Measurements from ENCODE around the gene SVBP. TPM values are rescaled to one million over a fixed set of nuclear protein-coding genes. Genes with fewer than 3 reads are reported as not detected.

SVBP gene
- total RNA-seq, 1 donor from 2014 or later, result 17.7 TPM

GRCh38 chr1:42769811-42770210 is 47.4 kb downstream of the SVBP start:
- DNase-seq (ENCODE audit: low spot score), result no peak
- intact Hi-C loops (cut with DNase I), result loop anchor here (5.0 kb wide), 1 partner anchor 88 kb away; the partner anchor contains the start of gene YBX1

DNA sequence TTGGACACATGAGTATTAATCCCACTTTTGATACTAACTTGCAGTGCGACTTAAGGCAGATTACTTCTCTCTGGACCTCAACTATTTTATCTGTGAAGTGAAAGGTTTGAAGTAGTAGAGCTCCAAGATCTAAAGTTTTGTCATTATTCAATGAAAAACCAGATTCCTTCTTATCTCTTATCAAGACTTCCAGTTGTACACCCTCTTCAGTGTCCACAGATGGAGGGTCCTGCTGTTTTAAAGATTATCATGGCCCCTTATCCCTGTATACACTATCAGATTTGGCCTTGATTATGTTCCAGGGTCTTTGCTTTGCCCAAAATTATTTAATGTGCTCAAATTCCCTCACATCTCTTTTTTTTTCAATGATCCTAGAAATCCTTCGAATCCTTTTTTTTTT is 49.0 kb downstream of the SVBP start:
- DNase-seq (ENCODE audit: low spot score), result no peak
- intact Hi-C loops (cut with DNase I), result loop anchor here (5.0 kb wide), 1 partner anchor 86 kb away; the partner anchor contains the start of gene YBX1

- DNase-seq (ENCODE audit: low spot score), result no peak
Observed at GRCh38 chr1:42767510-42768000, 49.6 kb downstream of the SVBP start.

DNA sequence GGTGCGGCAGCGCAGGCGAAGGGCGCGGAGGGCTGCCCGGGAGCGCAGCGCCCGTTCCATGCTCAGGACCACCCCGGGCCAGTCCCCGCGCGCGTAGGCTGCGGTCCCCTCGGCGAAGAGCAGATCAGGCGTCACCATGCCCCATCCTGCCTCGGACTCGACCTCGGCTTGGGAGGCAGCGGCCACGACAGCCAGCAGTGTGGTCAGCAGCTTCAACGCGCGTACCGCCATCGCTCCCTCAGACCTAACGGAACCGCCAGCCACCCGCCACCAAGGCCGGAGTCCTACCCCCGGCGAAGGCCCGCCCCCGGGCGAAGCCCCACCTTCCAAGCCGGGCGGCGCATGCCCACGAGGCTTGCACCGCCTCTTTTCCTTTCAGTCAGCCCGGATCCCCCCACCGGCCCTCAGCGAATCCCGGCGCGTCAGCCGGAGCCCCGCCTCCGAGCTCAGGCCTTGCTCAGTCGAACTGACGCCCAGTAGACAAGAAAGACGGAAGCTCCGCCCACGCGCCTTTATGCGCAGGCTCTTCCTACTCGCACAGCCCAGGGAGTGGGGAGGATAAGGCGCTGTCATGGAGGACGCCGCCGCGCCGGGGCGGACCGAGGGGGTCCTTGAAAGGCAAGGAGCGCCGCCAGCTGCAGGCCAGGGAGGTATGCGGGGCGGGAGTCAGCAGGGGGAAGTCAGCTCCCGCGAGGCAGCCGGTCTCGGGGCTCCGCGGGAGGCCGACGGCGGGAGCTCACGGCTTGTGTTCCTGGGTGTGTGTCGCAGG is 50.3 kb downstream of the SVBP start, which contains the start of the genes C1orf50 and P3H1:
Gene C1orf50, plus strand, starts transcription at position 509 of the 769 bp plus-strand sequence. Its CDS starts 63 bp downstream, at position 572.
Gene P3H1, minus strand, starts transcription at position 288 of the 769 bp plus-strand sequence. Its CDS starts 57 bp downstream, at position 231.
- peak; percentile 100 for DNase-seq (ENCODE audit: low spot score)
- intact Hi-C loops (cut with DNase I), result loop anchor here (2.0 to 5.0 kb wide), 3 partner anchors 50 to 85 kb away; partner anchors contain the start of genes ERMAP, SVBP, YBX1 and ZNF691

More at GRCh38 chr1:42767510-42768000, 49.6 kb downstream of the SVBP start:
- intact Hi-C loops (cut with DNase I), result loop anchor here (2.0 to 5.0 kb wide), 3 partner anchors 49 to 85 kb away; partner anchors contain the start of genes ERMAP, SVBP, YBX1 and ZNF691

DNA sequence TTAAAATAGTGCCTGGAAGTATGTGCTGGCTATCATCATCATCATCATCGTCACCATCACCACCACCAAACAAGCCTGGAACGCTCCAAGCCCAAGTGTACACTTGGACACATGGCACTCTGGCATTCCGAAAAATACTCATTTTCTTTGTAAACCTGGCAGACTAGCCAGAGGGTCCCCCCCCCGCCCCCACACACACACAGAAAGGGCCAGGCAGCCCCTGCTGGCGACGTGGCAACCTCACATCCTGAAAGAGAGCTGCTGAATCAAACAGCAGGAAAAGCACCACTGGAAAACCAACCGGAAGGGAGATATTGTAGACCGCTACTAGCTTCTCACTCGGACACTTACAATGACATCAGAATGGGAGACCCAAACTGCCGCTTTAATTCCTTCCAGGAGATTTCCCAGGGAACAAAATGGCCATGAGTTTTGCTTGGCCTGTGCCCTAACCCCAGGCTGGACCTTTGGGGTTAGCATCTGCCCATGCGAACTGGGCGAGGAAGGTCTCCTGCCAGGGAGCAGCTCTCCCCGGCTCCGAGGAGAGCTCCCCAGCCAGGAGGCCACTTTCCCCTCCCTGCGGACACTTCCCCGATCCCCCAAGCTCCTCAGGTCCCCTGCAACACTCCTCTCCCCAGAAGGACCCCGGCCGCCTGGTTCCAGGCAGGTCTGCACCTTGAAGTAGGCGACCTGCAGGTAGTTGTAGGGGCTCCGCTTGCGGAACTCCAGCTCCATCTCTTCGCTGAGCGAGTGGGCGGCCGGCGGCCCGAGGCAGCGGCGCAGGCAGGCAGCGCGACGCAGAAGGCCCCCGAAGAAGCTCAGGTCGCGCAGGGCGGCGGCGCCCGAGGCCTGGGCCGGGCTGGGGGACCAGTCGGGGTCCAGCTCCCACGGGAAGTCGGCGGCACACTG is 51.1 kb downstream of the SVBP start:
- no peak for DNase-seq (ENCODE audit: low spot score)
- intact Hi-C loops (cut with DNase I), result loop anchor here (2.0 to 5.0 kb wide), 3 partner anchors 51 to 84 kb away; partner anchors contain the start of genes ERMAP, SVBP, YBX1 and ZNF691

DNA sequence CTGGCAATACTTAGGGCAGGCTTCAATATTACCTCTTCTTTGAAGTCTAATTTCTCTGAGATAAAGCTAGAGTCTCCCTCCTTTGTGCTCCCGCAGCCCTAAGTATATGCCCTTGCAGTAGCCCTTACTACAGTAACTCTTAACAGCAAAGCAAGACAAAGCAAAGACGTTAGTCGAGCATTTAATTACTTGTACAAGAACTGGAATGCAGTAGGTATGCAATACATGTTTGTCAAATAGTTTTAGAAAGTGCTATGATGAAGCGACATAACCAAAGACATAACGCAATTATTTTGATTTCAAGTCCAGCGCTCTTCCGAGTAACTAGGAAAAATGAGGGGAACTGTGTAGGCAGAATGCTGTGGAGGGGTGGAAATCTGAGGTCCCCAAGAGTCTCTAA is 51.9 kb downstream of the SVBP start:
- intact Hi-C loops (cut with DNase I), result loop anchor here (5.0 kb wide), 1 partner anchor 83 kb away; the partner anchor contains the start of gene YBX1
- no peak for DNase-seq (ENCODE audit: low spot score)

- DNase-seq (ENCODE audit: low spot score), result no peak
- intact Hi-C loops (cut with DNase I), result no loop called here
Observed at GRCh38 chr1:42762269-42762668, 54.9 kb downstream of the SVBP start.

GRCh38 chr1:42761567-42761966 is 55.6 kb downstream of the SVBP start:
- intact Hi-C loops (cut with DNase I), result no loop called here
- no peak for DNase-seq (ENCODE audit: low spot score)

- intact Hi-C loops (cut with DNase I), result no loop called here
- DNase-seq (ENCODE audit: low spot score), result no peak
Observed at GRCh38 chr1:42759114-42759513, 58.1 kb downstream of the SVBP start.

GRCh38 chr1:42758641-42759040 is 58.6 kb downstream of the SVBP start:
- intact Hi-C loops (cut with DNase I), result no loop called here
- no peak for DNase-seq (ENCODE audit: low spot score)

- intact Hi-C loops (cut with DNase I), result no loop called here
- DNase-seq (ENCODE audit: low spot score), result no peak
Observed at GRCh38 chr1:42757892-42758275, 59.3 kb downstream of the SVBP start.

Other genes starting within 250 kb of the SVBP start
- 18.3 TPM for gene PPIH, start 159.0 kb downstream of the SVBP start, total RNA-seq
- gene YBX1, start 135.0 kb downstream of the SVBP start, total RNA-seq, result 717 TPM
- gene CLDN19, start 77.2 kb downstream of the SVBP start, total RNA-seq, result not detected
- gene P3H1, start 50.4 kb downstream of the SVBP start, total RNA-seq, result 12.2 TPM
- 11.0 TPM for gene C1orf50, start 50.1 kb downstream of the SVBP start, total RNA-seq
- not detected for gene TMEM269, start 32.4 kb downstream of the SVBP start, total RNA-seq
- 8.5 TPM for gene ERMAP, start 275 bp downstream of the SVBP start, total RNA-seq
- gene ZNF691, start 29.2 kb upstream of the SVBP start, total RNA-seq, result 6.5 TPM
- 31.9 TPM for gene SLC2A1, start 141.5 kb upstream of the SVBP start, total RNA-seq